Measurements from ENCODE around the gene EFNA2. TPM values are rescaled to one million over a fixed set of nuclear protein-coding genes. Genes with fewer than 3 reads are reported as not detected.

The EFNA2 gene
- total and polyA plus RNA-seq, 2 of the 8 experiments (the other 6 are each of a cell fraction or from before 2014, with no cell fraction given), result 4.0 to 7.0 TPM

DNA sequence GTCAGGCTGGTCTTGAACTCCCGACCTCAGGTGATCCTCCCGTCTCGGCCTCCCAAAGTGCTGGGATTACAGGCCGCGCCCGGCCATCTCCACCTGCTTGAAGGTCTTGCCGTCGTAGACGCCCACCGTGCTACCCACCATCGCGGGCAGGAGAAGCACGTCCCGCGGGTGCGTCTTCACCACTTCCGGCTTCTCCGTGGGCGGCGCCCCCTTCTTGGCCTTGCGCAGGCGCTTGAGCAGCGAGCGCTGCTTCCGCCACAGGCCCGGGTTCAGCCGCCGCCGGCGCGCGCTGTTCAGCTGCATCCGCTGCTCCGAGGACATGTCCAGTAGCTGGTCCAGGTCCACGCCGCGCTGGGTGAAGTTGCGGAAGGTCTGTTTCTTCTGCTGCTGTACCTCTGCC is 21.6 kb downstream of the EFNA2 start:
- Histone ChIP-seq H4K91ac (replicated peaks; ENCODE audit: insufficient read length, low read length) (no peak overlapping the region), H3K23ac (ENCODE audit: insufficient read length) (no peak overlapping the region), H3K36me3 (ENCODE audit: control insufficient read depth in 2 of 4, insufficient read depth in 4 of 4, low read length in 3 of 4) (no peaks in the 10 kb centered on the region), H3K4me3 (ENCODE audit: extremely low read depth in 1 of 4, insufficient read depth in 2 of 4, low read depth in 3 of 4, low read length in 4 of 4) (no peak overlapping the region), H3K79me1 (ENCODE audit: low read depth, low read length) (no peaks in the 10 kb centered on the region), H2AFZ (ENCODE audit: low read length) (no peak overlapping the region), H3K14ac (ENCODE audit: insufficient read length) (no peak overlapping the region), H3K4ac (replicated peaks; ENCODE audit: insufficient read length, low read depth, low read length) (no peak overlapping the region), H3K9ac (replicated peaks in 1 of 4; ENCODE audit: extremely low read depth in 1 of 4, low read depth in 3 of 4, low read length in 3 of 4) (no peak overlapping the region), H3K4me2 (ENCODE audit: insufficient read depth in 1 of 2, low read depth in 2 of 2, low read length in 2 of 2) (no peak overlapping the region), H2BK120ac (replicated peaks; ENCODE audit: low read depth, low read length) (no peak overlapping the region), H2BK20ac (ENCODE audit: low read length) (no peak overlapping the region), H3K23me2 (ENCODE audit: low read depth, low read length) (no peaks in the 10 kb centered on the region), H2AK5ac (ENCODE audit: low read depth, low read length) (no peak overlapping the region), H3K79me2 (ENCODE audit: control insufficient read depth in 1 of 2, insufficient read depth in 2 of 2, low read length in 2 of 2) (no peaks in the 10 kb centered on the region), H3K56ac (replicated peaks; ENCODE audit: insufficient read length, low read depth, low read length) (no peak overlapping the region), H3K9me3 (ENCODE audit: insufficient read depth in 2 of 2, low read depth in 1 of 2, low read length in 1 of 2) (no peaks in the 10 kb centered on the region), H2BK15ac (ENCODE audit: low read length) (no peak overlapping the region), H3K27ac (ENCODE audit: low read depth, low read length) (no peak overlapping the region), H3K27me3 (replicated peaks in 1 of 4; ENCODE audit: control insufficient read depth in 3 of 4, extremely low read depth in 1 of 4, insufficient read depth in 3 of 4, low read length in 3 of 4) (no peaks in the 10 kb centered on the region), H2BK5ac (ENCODE audit: low read depth, low read length) (no peak overlapping the region), H4K5ac (ENCODE audit: insufficient read length, low read depth, low read length) (no peak overlapping the region), H3K4me1 (replicated peaks in 1 of 4; ENCODE audit: control insufficient read depth in 3 of 4, insufficient read depth in 4 of 4, low read length in 3 of 4) (peaks cover 0 to 4% (median 0%) of the 10 kb centered on the region in 4 experiments; a peak in 1 of 7 replicates), H4K20me1 (replicated peaks in 1 of 2; ENCODE audit: control insufficient read depth in 1 of 2, insufficient read depth in 2 of 2, low read length in 2 of 2) (no peaks in the 10 kb centered on the region), H3K18ac (ENCODE audit: extremely low read depth, low read length) (no peak overlapping the region), H4K8ac (ENCODE audit: extremely low read depth, insufficient read depth, low read length) (no peak overlapping the region), H2BK12ac (ENCODE audit: low read depth, low read length) (no peak overlapping the region)
- FAIRE-seq (no peak), DNase-seq (ENCODE audit: low read depth in 1 of 2, low spot score in 2 of 2) (no peak)
- ChIA-PET CTCF (ENCODE audit: partially characterized antibody) (interaction anchor here (1.0 to 1.2 kb wide), 3 partner anchors 20 to 38 kb away, joined by 3 to 4 read pairs (median 3); no protein-coding TSS in a partner anchor), POLR2A (ENCODE audit: partially characterized antibody) (interaction anchor here (1.4 to 4.0 kb wide), 2 partner anchors 10 to 38 kb away, joined by 3 to 18 read pairs; partner anchors contain the start of gene CIRBP)
- 94% methylated on average over 20 of the region's 38 CpGs; no CpG with 5 or more reads in 1 of the 2 experiments for WGBS, 2 experiments (ENCODE audit: extremely low coverage in 1 of 2, insufficient coverage in 1 of 2, insufficient read length in 1 of 2, insufficient replicate concordance in 2 of 2, low coverage in 1 of 2, low lambda C conversion rate in 2 of 2, missing lambda C conversion rate in 1 of 2)
- TF ChIP-seq, protein P1, sequence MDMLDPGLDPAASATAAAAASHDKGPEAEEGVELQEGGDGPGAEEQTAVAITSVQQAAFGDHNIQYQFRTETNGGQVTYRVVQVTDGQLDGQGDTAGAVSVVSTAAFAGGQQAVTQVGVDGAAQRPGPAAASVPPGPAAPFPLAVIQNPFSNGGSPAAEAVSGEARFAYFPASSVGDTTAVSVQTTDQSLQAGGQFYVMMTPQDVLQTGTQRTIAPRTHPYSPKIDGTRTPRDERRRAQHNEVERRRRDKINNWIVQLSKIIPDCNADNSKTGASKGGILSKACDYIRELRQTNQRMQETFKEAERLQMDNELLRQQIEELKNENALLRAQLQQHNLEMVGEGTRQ (IDR thresholded peaks at IDR 0.05; ENCODE audit: low read length), result no peak
- no peak for TF ChIP-seq MAFK (IDR thresholded peaks at IDR 0.05; ENCODE audit: low read depth, low read length)
- TF ChIP-seq ASH2L (IDR thresholded peaks at IDR 0.05; ENCODE audit: low read length), result no peak
- TF ChIP-seq EP300 (IDR thresholded peaks at IDR 0.05; ENCODE audit: borderline replicate concordance in 1 of 2, low read depth in 2 of 2, low read length in 2 of 2), result no peak
- TF ChIP-seq CBX8 (IDR thresholded peaks at IDR 0.05; ENCODE audit: borderline replicate concordance, low read depth, low read length), result no peak
- no peak for TF ChIP-seq TAF7 (optimal IDR thresholded peaks at IDR 0.05; ENCODE audit: borderline replicate concordance, low read depth, low read length)
- TF ChIP-seq SP4 (IDR thresholded peaks at IDR 0.05; ENCODE audit: low read length), result no peak
- no peak for TF ChIP-seq KDM5A (IDR thresholded peaks at IDR 0.05; ENCODE audit: low read length)
- no peak for TF ChIP-seq CEBPB (IDR thresholded peaks at IDR 0.05; ENCODE audit: low read depth, low read length)
- TF ChIP-seq CHD1 (IDR thresholded peaks at IDR 0.05; ENCODE audit: low read depth, low read length), result no peak
- no peak for TF ChIP-seq EZH2 (IDR thresholded peaks at IDR 0.05; ENCODE audit: low read depth, low read length, severe bottlenecking)
- TF ChIP-seq, protein P2, sequence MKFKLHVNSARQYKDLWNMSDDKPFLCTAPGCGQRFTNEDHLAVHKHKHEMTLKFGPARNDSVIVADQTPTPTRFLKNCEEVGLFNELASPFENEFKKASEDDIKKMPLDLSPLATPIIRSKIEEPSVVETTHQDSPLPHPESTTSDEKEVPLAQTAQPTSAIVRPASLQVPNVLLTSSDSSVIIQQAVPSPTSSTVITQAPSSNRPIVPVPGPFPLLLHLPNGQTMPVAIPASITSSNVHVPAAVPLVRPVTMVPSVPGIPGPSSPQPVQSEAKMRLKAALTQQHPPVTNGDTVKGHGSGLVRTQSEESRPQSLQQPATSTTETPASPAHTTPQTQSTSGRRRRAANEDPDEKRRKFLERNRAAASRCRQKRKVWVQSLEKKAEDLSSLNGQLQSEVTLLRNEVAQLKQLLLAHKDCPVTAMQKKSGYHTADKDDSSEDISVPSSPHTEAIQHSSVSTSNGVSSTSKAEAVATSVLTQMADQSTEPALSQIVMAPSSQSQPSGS (IDR thresholded peaks at IDR 0.05; ENCODE audit: low read length), result no peak
